ENCODE results near the gene LYZ. TPM values are rescaled to one million over a fixed set of nuclear protein-coding genes. Genes with fewer than 3 reads are reported as not detected.

The LYZ gene
- total and polyA plus RNA-seq, 9 of the 15 experiments (the other 6 are each of a cell fraction or from before 2014, with no cell fraction given) = 27.2 to 96.3 (median 42.1) TPM

GRCh38 chr12:69318225-69318624 is 30.0 kb upstream of the LYZ start:
- no peaks in the 10 kb centered on the region for H3K36me3 ChIP-seq (ENCODE audit: control insufficient read depth, insufficient read depth, low read length)
- no peak overlapping the region for H3K9ac ChIP-seq (ENCODE audit: insufficient read depth in 1 of 2, low read depth in 2 of 2, low read length in 2 of 2)
- no peak overlapping the region for H3K27ac ChIP-seq (ENCODE audit: extremely low read depth, low read depth, low read length)
- no peaks in the 10 kb centered on the region for H4K20me1 ChIP-seq (replicated peaks; ENCODE audit: control insufficient read depth, insufficient read depth, low read length)
- peaks cover 0 to 5% of the 10 kb centered on the region in 2 experiments; a peak in 2 of 5 replicates for H3K4me1 ChIP-seq (replicated peaks in 1 of 2; ENCODE audit: control insufficient read depth in 2 of 2, insufficient read depth in 2 of 2, low read length in 2 of 2)
- DNase-seq (ENCODE audit: extremely low read depth in 1 of 4, low spot score in 3 of 4) (no peak), FAIRE-seq (no peak), ATAC-seq (no peak)
- no peaks in the 10 kb centered on the region for H3K79me2 ChIP-seq (ENCODE audit: control insufficient read depth, insufficient read depth, low read length)
- in situ Hi-C loops (cut with MboI) (no loop called here), intact Hi-C loops (cut with micrococcal nuclease) (no loop called here)
- no peak overlapping the region for H2AFZ ChIP-seq (ENCODE audit: low read depth, low read length)
- POLR2A ChIA-PET = no interaction called here
- no peak overlapping the region for H3K4me3 ChIP-seq
- no peak overlapping the region for H3K4me2 ChIP-seq (ENCODE audit: insufficient read depth, low read length)
- TF ChIP-seq TRIM24 (IDR thresholded peaks at IDR 0.05) (no peak), CHCHD3 (CRISPR knock-in tag; IDR thresholded peaks at IDR 0.05) (no peak), KLF10 (CRISPR knock-in tag; IDR thresholded peaks at IDR 0.05) (no peak), ZFPM2 (CRISPR knock-in tag; IDR thresholded peaks at IDR 0.05) (no peak)
- TF ChIP-seq, protein P1, sequence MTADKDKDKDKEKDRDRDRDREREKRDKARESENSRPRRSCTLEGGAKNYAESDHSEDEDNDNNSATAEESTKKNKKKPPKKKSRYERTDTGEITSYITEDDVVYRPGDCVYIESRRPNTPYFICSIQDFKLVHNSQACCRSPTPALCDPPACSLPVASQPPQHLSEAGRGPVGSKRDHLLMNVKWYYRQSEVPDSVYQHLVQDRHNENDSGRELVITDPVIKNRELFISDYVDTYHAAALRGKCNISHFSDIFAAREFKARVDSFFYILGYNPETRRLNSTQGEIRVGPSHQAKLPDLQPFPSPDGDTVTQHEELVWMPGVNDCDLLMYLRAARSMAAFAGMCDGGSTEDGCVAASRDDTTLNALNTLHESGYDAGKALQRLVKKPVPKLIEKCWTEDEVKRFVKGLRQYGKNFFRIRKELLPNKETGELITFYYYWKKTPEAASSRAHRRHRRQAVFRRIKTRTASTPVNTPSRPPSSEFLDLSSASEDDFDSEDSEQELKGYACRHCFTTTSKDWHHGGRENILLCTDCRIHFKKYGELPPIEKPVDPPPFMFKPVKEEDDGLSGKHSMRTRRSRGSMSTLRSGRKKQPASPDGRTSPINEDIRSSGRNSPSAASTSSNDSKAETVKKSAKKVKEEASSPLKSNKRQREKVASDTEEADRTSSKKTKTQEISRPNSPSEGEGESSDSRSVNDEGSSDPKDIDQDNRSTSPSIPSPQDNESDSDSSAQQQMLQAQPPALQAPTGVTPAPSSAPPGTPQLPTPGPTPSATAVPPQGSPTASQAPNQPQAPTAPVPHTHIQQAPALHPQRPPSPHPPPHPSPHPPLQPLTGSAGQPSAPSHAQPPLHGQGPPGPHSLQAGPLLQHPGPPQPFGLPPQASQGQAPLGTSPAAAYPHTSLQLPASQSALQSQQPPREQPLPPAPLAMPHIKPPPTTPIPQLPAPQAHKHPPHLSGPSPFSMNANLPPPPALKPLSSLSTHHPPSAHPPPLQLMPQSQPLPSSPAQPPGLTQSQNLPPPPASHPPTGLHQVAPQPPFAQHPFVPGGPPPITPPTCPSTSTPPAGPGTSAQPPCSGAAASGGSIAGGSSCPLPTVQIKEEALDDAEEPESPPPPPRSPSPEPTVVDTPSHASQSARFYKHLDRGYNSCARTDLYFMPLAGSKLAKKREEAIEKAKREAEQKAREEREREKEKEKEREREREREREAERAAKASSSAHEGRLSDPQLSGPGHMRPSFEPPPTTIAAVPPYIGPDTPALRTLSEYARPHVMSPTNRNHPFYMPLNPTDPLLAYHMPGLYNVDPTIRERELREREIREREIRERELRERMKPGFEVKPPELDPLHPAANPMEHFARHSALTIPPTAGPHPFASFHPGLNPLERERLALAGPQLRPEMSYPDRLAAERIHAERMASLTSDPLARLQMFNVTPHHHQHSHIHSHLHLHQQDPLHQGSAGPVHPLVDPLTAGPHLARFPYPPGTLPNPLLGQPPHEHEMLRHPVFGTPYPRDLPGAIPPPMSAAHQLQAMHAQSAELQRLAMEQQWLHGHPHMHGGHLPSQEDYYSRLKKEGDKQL (CRISPR knock-in tag; IDR thresholded peaks at IDR 0.05; ENCODE audit: borderline replicate concordance) = no peak
- H3K9me1 ChIP-seq (ENCODE audit: control insufficient read depth, insufficient read depth, low read length) = no peaks in the 10 kb centered on the region
- WGBS (ENCODE audit: insufficient coverage, low coverage, missing lambda C conversion rate) = 32% methylated on average over 2 of the region's 2 CpGs
- H3K27me3 ChIP-seq (ENCODE audit: control insufficient read depth in 2 of 2, insufficient read depth in 2 of 2, low read length in 2 of 2) = no peaks in the 10 kb centered on the region
- H3K9me3 ChIP-seq (replicated peaks; ENCODE audit: control insufficient read depth, insufficient read depth, low read depth, low read length) = no peaks in the 10 kb centered on the region; the same call in 1 of the 2 replicates
- CTCF ChIA-PET (ENCODE audit: low intra/inter-chr PET ratio) = interaction anchor here (0.7 kb wide), 1 partner anchor 117 kb away, joined by 3 read pairs; no protein-coding TSS in a partner anchor
- no TSS peak for BruUV-seq (replicated peaks)
